Caco-2 (cell line): ENCODE results near the gene FKBP7. TPM values are rescaled to one million over a fixed set of nuclear protein-coding genes. Genes with fewer than 3 reads are reported as not detected.
"Not testable (repeated sequence)": the region's sequence is repeated elsewhere in the genome, so short reads cannot be mapped to it uniquely, and the experiment has no call there.

Experiments
- BruUV-seq: library from RNA; stranded (reverse); fragments of 400-500 nt; replicated peaks from 2 replicates; lab custom pipeline; 2021; lab: Mats Ljungman, UMichigan
- CTCF ChIA-PET: fragments of 300-600 bp; sonication (Branson Sonifier 250); formaldehyde crosslinking; loops from one replicate; lab custom pipeline; 2022; ENCODE audit warnings: antibody characterized with exemption; lab: Charles Lee
- POLR2A ChIA-PET: fragments of 300-600 bp; sonication (Branson Sonifier 250); formaldehyde crosslinking; loops from one replicate; lab custom pipeline; 2022; ENCODE audit warnings: antibody characterized with exemption; lab: Charles Lee
- DNase-seq, 2 experiments: peaks; one replicate each; pipeline versions ENCODE4 v3.0.0 to v3.0.0-alpha.2; 2020 to 2022
- H3K27me3 ChIP-seq: replicated peaks from 2 replicates; pipeline ENCODE4 v1.6.0; 2011; ENCODE audit warnings: low read length; ENCODE audit not compliant: control insufficient read depth, insufficient read depth
- H3K36me3 ChIP-seq: 2 replicates; pipeline ENCODE4 v1.5.1; 2011; ENCODE audit warnings: low read length; ENCODE audit not compliant: control insufficient read depth, insufficient read depth
- H3K4me1 ChIP-seq: fragments of 250-450 bp; sonication (Bioruptor Pico); 2 replicates; pipeline ENCODE4 v1.5.1; 2020; ENCODE audit warnings: mild to moderate bottlenecking
- H3K4me3 ChIP-seq: 2 replicates; pipeline ENCODE4 v1.5.1; 2011; ENCODE audit warnings: low read depth, mild to moderate bottlenecking, control low read depth, low read length
- H3K9me3 ChIP-seq: fragments of 250-450 bp; sonication (Bioruptor Pico); 2 replicates; pipeline ENCODE4 v1.5.1; 2020; ENCODE audit warnings: mild to moderate bottlenecking, moderate library complexity
- H3K27ac Mint-ChIP-seq: one replicate; pipeline ENCODE4 v1.8.0; 2022; ENCODE audit warnings: mixed read lengths; ENCODE audit not compliant: unreplicated experiment
- H3K27me3 Mint-ChIP-seq: one replicate; pipeline ENCODE4 v1.8.0; 2022; ENCODE audit warnings: mixed read lengths; ENCODE audit not compliant: insufficient read depth, unreplicated experiment
- H3K36me3 Mint-ChIP-seq: one replicate; pipeline ENCODE4 v1.8.0; 2022; ENCODE audit warnings: mild to moderate bottlenecking, mixed read lengths; ENCODE audit not compliant: insufficient read depth, unreplicated experiment
- H3K4me1 Mint-ChIP-seq: one replicate; pipeline ENCODE4 v1.8.0; 2022; ENCODE audit warnings: low read depth, mixed read lengths; ENCODE audit not compliant: unreplicated experiment
- H3K4me3 Mint-ChIP-seq: one replicate; pipeline ENCODE4 v1.8.0; 2022; ENCODE audit warnings: mild to moderate bottlenecking, moderate library complexity, mixed read lengths; ENCODE audit not compliant: unreplicated experiment
- H3K9me3 Mint-ChIP-seq: one replicate; pipeline ENCODE4 v1.8.0; 2022; ENCODE audit warnings: mixed read lengths; ENCODE audit not compliant: unreplicated experiment
- CTCF ChIP-seq, 2 experiments: fragments of 200-600 bp in 1 of 2; IDR thresholded peaks; 1 replicate in 1 of 2; 2 replicates in 1 of 2; pipeline versions ENCODE4 v1.5.1 to v1.8.0; 2011 to 2022; ENCODE audit warnings: antibody characterized with exemption in 1 of 2, control low read depth in 1 of 2, inconsistent platforms in 1 of 2, low read depth in 1 of 2, low read length in 1 of 2, mild to moderate bottlenecking in 1 of 2, moderate library complexity in 1 of 2; ENCODE audit not compliant: insufficient read depth in 1 of 2, severe bottlenecking in 1 of 2, unreplicated experiment in 1 of 2
- intact Hi-C: fragments of 100-400 bp; cut with micrococcal nuclease; formaldehyde crosslinking; loops from one replicate; pipeline ENCODE4 v1.10.0; 2022; ENCODE audit not compliant: unreplicated experiment
- total RNA-seq: library from RNA; stranded (reverse); gene quantifications from 2 replicates; pipeline ENCODE4 v1.2.3, GENCODE V29; 2022

Gene FKBP7
- total RNA-seq, 1 experiment from 2014 or later, result 2.4 TPM

- H3K4me1 ChIP-seq, result 0 out of 2 replicates have a peak, but pooled peaks cover 3% of the 10 kb centered on the region
- no peaks in the 10 kb centered on the region for H3K36me3 ChIP-seq
- BruUV-seq, result no TSS peak
- no peaks in the 10 kb centered on the region for H3K27me3 ChIP-seq
- H3K4me3 Mint-ChIP-seq, result no peak overlapping the region
- H3K36me3 Mint-ChIP-seq, result peaks cover 11% of the 10 kb centered on the region
- ChIA-PET POLR2A (no interaction called here), CTCF (no interaction called here)
- no peaks in the 10 kb centered on the region for H3K4me1 Mint-ChIP-seq
- no peak for TF ChIP-seq CTCF (IDR thresholded peaks at IDR 0.05; ENCODE audit: insufficient read depth in 1 of 2, low read depth in 1 of 2, low read length in 1 of 2, severe bottlenecking in 1 of 2, unreplicated experiment in 1 of 2)
- intact Hi-C loops, result no loop called here
- no peaks in the 10 kb centered on the region for H3K9me3 Mint-ChIP-seq
- H3K27ac Mint-ChIP-seq, result no peak overlapping the region
- no peak for DNase-seq
- no peak overlapping the region for H3K4me3 ChIP-seq
- H3K27me3 Mint-ChIP-seq, result no peaks in the 10 kb centered on the region
- H3K9me3 ChIP-seq, result no peaks in the 10 kb centered on the region
Measured at GRCh38 chr2:178474560-178474959, 3.8 kb downstream of the FKBP7 start.

DNA sequence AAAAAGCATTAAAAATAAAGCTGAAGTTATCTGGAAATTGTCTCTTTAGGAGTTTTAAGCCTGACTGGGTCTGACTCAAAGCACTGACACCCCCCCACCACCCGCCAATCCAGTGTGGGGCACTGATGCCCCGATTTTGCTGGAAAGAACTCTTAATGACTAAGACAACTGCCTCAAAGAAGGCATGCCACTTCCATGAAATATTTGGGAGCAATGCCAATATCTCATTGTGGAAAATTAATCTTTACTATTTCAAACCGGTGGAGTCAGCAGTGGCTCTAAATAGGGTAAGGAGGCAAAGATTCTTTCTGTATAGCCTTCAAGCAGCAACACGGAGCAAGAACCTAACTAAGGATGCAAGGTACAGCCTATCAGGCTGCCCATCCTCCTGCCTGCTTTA, 4.5 kb downstream of the FKBP7 start:
- H3K4me1 ChIP-seq, result 0 out of 2 replicates have a peak, but pooled peaks cover 3% of the 10 kb centered on the region
- no peak overlapping the region for H3K4me3 ChIP-seq
- no peaks in the 10 kb centered on the region for H3K27me3 Mint-ChIP-seq
- no peaks in the 10 kb centered on the region for H3K9me3 Mint-ChIP-seq
- no peaks in the 10 kb centered on the region for H3K4me1 Mint-ChIP-seq
- H3K27me3 ChIP-seq, result no peaks in the 10 kb centered on the region
- DNase-seq, result no peak
- TF ChIP-seq CTCF (IDR thresholded peaks at IDR 0.05; ENCODE audit: insufficient read depth in 1 of 2, low read depth in 1 of 2, low read length in 1 of 2, severe bottlenecking in 1 of 2, unreplicated experiment in 1 of 2), result no peak
- H3K27ac Mint-ChIP-seq, result no peak overlapping the region
- no peaks in the 10 kb centered on the region for H3K9me3 ChIP-seq
- BruUV-seq, result no TSS peak
- POLR2A ChIA-PET, result no interaction called here
- no peaks in the 10 kb centered on the region for H3K36me3 ChIP-seq
- CTCF ChIA-PET, result no interaction called here
- H3K36me3 Mint-ChIP-seq, result peaks cover 9% of the 10 kb centered on the region
- intact Hi-C loops, result no loop called here
- H3K4me3 Mint-ChIP-seq, result no peak overlapping the region

GRCh38 chr2:178473373-178473772, 5.0 kb downstream of the FKBP7 start:
- no peaks in the 10 kb centered on the region for H3K27me3 ChIP-seq
- no peaks in the 10 kb centered on the region for H3K9me3 ChIP-seq
- ChIA-PET CTCF (no interaction called here), POLR2A (no interaction called here)
- TF ChIP-seq CTCF (IDR thresholded peaks at IDR 0.05; ENCODE audit: insufficient read depth in 1 of 2, low read depth in 1 of 2, low read length in 1 of 2, severe bottlenecking in 1 of 2, unreplicated experiment in 1 of 2), result no peak
- no peak overlapping the region for H3K4me3 Mint-ChIP-seq
- no peaks in the 10 kb centered on the region for H3K36me3 ChIP-seq
- H3K27ac Mint-ChIP-seq, result no peak overlapping the region
- 0 out of 2 replicates have a peak, but pooled peaks cover 3% of the 10 kb centered on the region for H3K4me1 ChIP-seq
- no peak for DNase-seq
- no TSS peak for BruUV-seq
- intact Hi-C loops, result no loop called here
- no peaks in the 10 kb centered on the region for H3K4me1 Mint-ChIP-seq
- H3K36me3 Mint-ChIP-seq, result peaks cover 3% of the 10 kb centered on the region
- H3K27me3 Mint-ChIP-seq, result no peaks in the 10 kb centered on the region
- H3K9me3 Mint-ChIP-seq, result no peaks in the 10 kb centered on the region
- H3K4me3 ChIP-seq, result no peak overlapping the region

- H3K36me3 Mint-ChIP-seq, H3K27me3 ChIP-seq, H3K36me3 ChIP-seq, H3K9me3 ChIP-seq, H3K4me3 Mint-ChIP-seq, H3K4me3 ChIP-seq, H3K27ac Mint-ChIP-seq, H3K4me1 Mint-ChIP-seq, POLR2A ChIA-PET, CTCF ChIA-PET, intact Hi-C loops, H3K9me3 Mint-ChIP-seq, BruUV-seq, DNase-seq, H3K4me1 ChIP-seq, H3K27me3 Mint-ChIP-seq: not testable (repeated sequence)
Measured at GRCh38 chr2:178471313-178471712, 7.1 kb downstream of the FKBP7 start.
